ENCODE results near the gene SEL1L3. TPM values are rescaled to one million over a fixed set of nuclear protein-coding genes. Genes with fewer than 3 reads are reported as not detected.

Gene SEL1L3
- total RNA-seq, 1 experiment from 2014 or later, result 28.1 TPM

DNA sequence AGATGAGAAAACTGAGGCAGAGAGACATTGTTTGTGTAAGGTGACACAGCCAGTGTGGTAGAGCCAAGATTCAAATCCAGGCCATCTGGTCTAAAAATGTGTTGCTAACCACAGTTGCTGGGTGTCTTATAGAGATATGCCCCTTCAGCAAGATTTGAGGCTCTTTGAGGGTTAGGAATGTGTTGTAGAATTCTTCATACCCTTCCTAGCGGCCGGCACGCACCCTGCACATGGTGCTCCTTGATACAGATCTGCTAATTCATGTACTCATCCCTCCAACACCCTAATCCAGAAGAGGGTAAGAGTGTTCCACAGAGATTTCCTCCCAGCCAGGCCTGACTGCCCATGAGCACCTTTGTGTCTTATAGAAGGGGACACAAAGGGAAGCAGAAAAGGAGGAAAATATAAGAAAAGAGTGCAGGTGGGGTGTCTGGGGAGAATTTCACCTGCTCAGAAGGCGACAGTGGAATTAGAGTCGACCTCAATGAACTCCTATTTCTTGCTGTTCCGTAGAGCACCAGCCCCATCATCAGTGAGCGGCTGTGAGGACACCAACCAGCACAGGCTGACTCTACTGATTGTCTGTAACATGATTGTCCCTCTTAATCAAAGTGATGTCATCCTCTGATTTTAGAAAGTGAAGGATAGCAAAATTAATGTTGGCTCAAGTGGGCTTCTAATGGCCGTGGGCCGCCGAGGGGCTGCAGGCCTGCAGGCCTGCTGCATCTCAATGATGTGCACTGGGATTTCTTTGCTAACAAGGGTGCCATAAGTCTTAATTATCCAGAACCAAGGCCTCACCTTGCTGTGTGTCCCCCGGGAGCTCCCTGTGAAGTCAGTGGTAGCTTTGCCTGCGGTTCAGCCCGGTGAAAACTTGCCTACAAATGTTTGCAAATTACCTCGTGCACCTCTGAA lies 27.1 kb upstream of the SEL1L3 start:
- no peak overlapping the region for H3K4me3 Mint-ChIP-seq (ENCODE audit: unreplicated experiment)
- H3K27ac Mint-ChIP-seq (ENCODE audit: low read depth, unreplicated experiment), result no peak overlapping the region
- intact Hi-C loops (cut with micrococcal nuclease), result no loop called here
- H3K36me3 Mint-ChIP-seq (ENCODE audit: insufficient read depth, unreplicated experiment), result no peaks in the 10 kb centered on the region
- BruUV-seq (replicated peaks), result no TSS peak
- peaks cover 1% of the 10 kb centered on the region for H3K4me1 Mint-ChIP-seq (ENCODE audit: insufficient read depth, unreplicated experiment)
- no peaks in the 10 kb centered on the region for H3K9me3 Mint-ChIP-seq (ENCODE audit: unreplicated experiment)
- DNase-seq (ENCODE audit: unreplicated experiment), result no peak
- CTCF ChIA-PET, result no interaction called here
- TF ChIP-seq, protein P1, sequence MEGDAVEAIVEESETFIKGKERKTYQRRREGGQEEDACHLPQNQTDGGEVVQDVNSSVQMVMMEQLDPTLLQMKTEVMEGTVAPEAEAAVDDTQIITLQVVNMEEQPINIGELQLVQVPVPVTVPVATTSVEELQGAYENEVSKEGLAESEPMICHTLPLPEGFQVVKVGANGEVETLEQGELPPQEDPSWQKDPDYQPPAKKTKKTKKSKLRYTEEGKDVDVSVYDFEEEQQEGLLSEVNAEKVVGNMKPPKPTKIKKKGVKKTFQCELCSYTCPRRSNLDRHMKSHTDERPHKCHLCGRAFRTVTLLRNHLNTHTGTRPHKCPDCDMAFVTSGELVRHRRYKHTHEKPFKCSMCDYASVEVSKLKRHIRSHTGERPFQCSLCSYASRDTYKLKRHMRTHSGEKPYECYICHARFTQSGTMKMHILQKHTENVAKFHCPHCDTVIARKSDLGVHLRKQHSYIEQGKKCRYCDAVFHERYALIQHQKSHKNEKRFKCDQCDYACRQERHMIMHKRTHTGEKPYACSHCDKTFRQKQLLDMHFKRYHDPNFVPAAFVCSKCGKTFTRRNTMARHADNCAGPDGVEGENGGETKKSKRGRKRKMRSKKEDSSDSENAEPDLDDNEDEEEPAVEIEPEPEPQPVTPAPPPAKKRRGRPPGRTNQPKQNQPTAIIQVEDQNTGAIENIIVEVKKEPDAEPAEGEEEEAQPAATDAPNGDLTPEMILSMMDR (IDR thresholded peaks at IDR 0.05; ENCODE audit: unreplicated experiment), result no peak
- H3K27me3 Mint-ChIP-seq (ENCODE audit: insufficient read depth, unreplicated experiment), result no peaks in the 10 kb centered on the region
- POLR2A ChIA-PET, result no interaction called here

DNA sequence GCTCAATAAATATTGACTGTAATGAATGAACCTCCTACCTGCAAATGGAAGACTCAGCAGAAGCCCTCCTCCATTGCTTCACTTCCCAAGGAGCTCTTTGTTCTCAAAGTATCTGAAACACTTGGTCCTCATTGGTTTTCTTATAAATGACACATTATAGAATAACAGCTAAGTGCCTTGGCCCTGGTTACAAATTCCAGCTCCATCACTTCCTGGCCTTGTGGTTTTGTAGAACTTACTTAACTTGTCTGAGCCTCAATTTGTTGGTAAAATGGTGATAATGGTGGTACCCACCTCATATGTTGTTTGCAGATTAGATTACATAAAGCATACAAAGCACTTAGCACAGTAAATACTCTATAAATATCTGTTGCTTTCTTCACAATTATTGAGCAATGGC lies 26.0 kb upstream of the SEL1L3 start:
- Mint-ChIP-seq H3K4me3 (ENCODE audit: unreplicated experiment) (no peak overlapping the region), H3K27ac (ENCODE audit: low read depth, unreplicated experiment) (no peak overlapping the region), H3K4me1 (ENCODE audit: insufficient read depth, unreplicated experiment) (peaks cover 12% of the 10 kb centered on the region), H3K36me3 (ENCODE audit: insufficient read depth, unreplicated experiment) (no peaks in the 10 kb centered on the region), H3K27me3 (ENCODE audit: insufficient read depth, unreplicated experiment) (no peaks in the 10 kb centered on the region), H3K9me3 (ENCODE audit: unreplicated experiment) (no peaks in the 10 kb centered on the region)
- BruUV-seq (replicated peaks), result no TSS peak
- TF ChIP-seq, protein P1 (IDR thresholded peaks at IDR 0.05; ENCODE audit: unreplicated experiment), result no peak
- no peak for DNase-seq (ENCODE audit: unreplicated experiment)
- ChIA-PET POLR2A (no interaction called here), CTCF (interaction anchor here (0.8 kb wide), 1 partner anchor 40 kb away, joined by 3 read pairs; no protein-coding TSS in a partner anchor)
- intact Hi-C loops (cut with micrococcal nuclease), result no loop called here

DNA sequence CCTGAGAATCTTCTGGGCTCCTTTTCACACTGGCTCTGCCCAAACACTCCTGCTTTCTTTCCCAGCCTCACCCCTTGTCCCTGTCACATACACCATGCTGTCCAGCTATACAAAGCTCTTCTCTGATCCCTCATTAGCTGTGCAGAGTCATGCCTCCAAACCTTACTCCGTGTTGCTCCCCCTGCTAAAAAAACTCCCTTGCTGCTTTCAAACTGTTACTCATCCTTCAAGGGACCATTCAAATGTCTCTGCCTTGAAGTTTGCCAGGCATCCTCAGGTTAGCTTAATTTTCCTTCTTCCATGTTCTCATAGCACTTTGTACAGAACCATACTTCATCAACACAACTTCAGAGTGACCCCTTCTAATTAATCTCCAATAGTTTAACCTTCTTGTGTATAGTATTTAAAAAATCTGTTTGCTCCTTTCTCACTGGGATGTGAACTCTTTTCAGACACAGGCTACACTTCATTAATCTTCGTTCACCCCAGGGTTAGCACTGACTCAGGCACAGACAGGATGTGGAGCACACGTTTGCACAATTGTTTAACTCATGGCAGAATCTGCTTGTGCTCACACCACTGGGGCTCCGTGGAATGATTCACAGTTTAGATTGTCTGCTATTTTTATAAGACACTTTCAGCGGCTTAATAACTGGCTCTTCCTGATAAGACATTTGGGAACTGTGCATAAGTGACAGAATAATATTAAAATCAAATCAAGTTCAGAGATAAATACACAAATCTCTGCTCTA lies 21.4 kb upstream of the SEL1L3 start:
- ChIA-PET POLR2A (interaction anchor here (1.5 kb wide), 1 partner anchor 21 kb away, joined by 3 read pairs; no protein-coding TSS in a partner anchor), CTCF (no interaction called here)
- H3K9me3 Mint-ChIP-seq (ENCODE audit: unreplicated experiment), result no peaks in the 10 kb centered on the region
- no TSS peak for BruUV-seq (replicated peaks)
- H3K36me3 Mint-ChIP-seq (ENCODE audit: insufficient read depth, unreplicated experiment), result no peaks in the 10 kb centered on the region
- no peak overlapping the region for H3K27ac Mint-ChIP-seq (ENCODE audit: low read depth, unreplicated experiment)
- peak; percentile 61 for DNase-seq (ENCODE audit: unreplicated experiment)
- TF ChIP-seq, protein P1 (IDR thresholded peaks at IDR 0.05; ENCODE audit: unreplicated experiment), result no peak
- intact Hi-C loops (cut with micrococcal nuclease), result no loop called here
- peaks cover 12% of the 10 kb centered on the region for H3K4me1 Mint-ChIP-seq (ENCODE audit: insufficient read depth, unreplicated experiment)
- H3K4me3 Mint-ChIP-seq (ENCODE audit: unreplicated experiment), result no peak overlapping the region
- H3K27me3 Mint-ChIP-seq (ENCODE audit: insufficient read depth, unreplicated experiment), result no peaks in the 10 kb centered on the region

DNA sequence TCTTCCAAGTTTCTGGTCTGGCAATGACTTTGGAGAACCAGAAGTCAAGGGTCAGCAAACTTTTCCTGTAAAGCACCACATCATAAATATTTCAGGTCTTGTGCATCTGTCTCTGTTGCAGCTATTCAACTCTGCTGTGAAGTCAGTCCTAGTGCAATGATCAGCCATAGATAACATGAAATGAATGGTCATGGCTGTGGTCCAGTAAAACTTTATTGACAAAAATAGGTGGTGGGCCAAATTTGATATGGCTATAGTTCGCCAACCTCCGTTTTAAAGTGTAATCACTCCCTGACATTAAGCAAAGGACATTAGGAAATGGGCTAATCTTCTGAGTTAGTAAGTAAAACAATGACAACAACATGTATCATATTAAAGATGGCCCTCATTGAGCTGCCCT lies 20.8 kb upstream of the SEL1L3 start:
- Mint-ChIP-seq H3K4me1 (ENCODE audit: insufficient read depth, unreplicated experiment) (peaks cover 12% of the 10 kb centered on the region), H3K36me3 (ENCODE audit: insufficient read depth, unreplicated experiment) (no peaks in the 10 kb centered on the region), H3K27ac (ENCODE audit: low read depth, unreplicated experiment) (no peak overlapping the region), H3K9me3 (ENCODE audit: unreplicated experiment) (no peaks in the 10 kb centered on the region), H3K27me3 (ENCODE audit: insufficient read depth, unreplicated experiment) (no peaks in the 10 kb centered on the region), H3K4me3 (ENCODE audit: unreplicated experiment) (no peak overlapping the region)
- CTCF ChIA-PET, result no interaction called here
- TF ChIP-seq, protein P1 (IDR thresholded peaks at IDR 0.05; ENCODE audit: unreplicated experiment), result no peak
- no peak for DNase-seq (ENCODE audit: unreplicated experiment)
- intact Hi-C loops (cut with micrococcal nuclease), result no loop called here
- POLR2A ChIA-PET, result interaction anchor here (1.5 kb wide), 1 partner anchor 22 kb away, joined by 3 read pairs; no protein-coding TSS in a partner anchor
- BruUV-seq (replicated peaks), result no TSS peak
